Type B pancreatic cell (in vitro differentiated cells): ENCODE measurements around the gene CAGE1. TPM values are rescaled to one million over a fixed set of nuclear protein-coding genes. Genes with fewer than 3 reads are reported as not detected.

Source experiments
- DNase-seq: peaks from one replicate; pipeline ENCODE4 v3.0.0; 2021; ENCODE audit warnings: mixed read lengths; ENCODE audit not compliant: unreplicated experiment; ENCODE audit errors: extremely low spot score
- H3K27ac Mint-ChIP-seq: 2 replicates; pipeline ENCODE4 v1.8.0; 2021; ENCODE audit warnings: mild to moderate bottlenecking, mixed read lengths
- H3K27me3 Mint-ChIP-seq: 2 replicates; pipeline ENCODE4 v1.8.0; 2021; ENCODE audit warnings: mixed read lengths
- H3K36me3 Mint-ChIP-seq: 2 replicates; pipeline ENCODE4 v1.8.0; 2021; ENCODE audit warnings: mixed read lengths
- H3K4me1 Mint-ChIP-seq: one replicate; pipeline ENCODE4 v1.8.0; 2021; ENCODE audit warnings: mixed read lengths; ENCODE audit not compliant: unreplicated experiment
- H3K4me3 Mint-ChIP-seq: 2 replicates; pipeline ENCODE4 v1.8.0; 2021; ENCODE audit warnings: mild to moderate bottlenecking, mixed read lengths
- H3K9me3 Mint-ChIP-seq: 2 replicates; pipeline ENCODE4 v1.8.0; 2021; ENCODE audit warnings: mixed read lengths
- total RNA-seq: library from RNA; stranded (reverse); gene quantifications from 2 replicates; pipeline ENCODE4 v1.2.1, GENCODE V29; 2021; ENCODE audit warnings: low replicate concordance
- TF ChIP-seq, protein P1 (sequence below): fragments of 200-600 bp; sonication (generic); conservative IDR thresholded peaks from 2 replicates; pipeline ENCODE4 v1.5.0; 2021; ENCODE audit warnings: antibody characterized with exemption, mild to moderate bottlenecking

The CAGE1 gene
- total RNA-seq, 1 donor from 2014 or later: 0.19 TPM

DNA sequence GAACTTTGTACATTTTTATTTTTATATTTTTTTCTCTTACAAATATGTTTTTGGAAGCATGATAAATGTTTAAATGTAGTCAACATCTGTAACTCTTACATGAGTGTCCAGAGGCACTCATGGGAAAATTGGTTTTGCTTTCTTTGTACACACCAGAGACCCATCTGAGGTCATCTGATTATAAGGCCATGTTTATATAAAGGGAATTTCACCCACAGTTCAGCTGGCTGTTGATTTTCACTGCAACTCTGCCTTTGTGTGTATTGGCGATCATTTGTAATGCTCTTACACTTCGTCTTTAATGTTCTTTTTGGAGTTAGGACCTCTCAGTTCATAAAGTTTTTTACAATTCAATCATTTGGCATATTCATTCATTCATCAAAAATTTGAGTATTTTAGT, 28.1 kb upstream of the CAGE1 start:
- Mint-ChIP-seq H3K4me1 (peaks cover 23% of the 10 kb centered on the region), H3K27ac (peak overlapping the region; percentile 77), H3K9me3 (no peaks in the 10 kb centered on the region), H3K4me3 (peak overlapping the region; percentile 52), H3K27me3 (no peaks in the 10 kb centered on the region), H3K36me3 (peaks cover 33% of the 10 kb centered on the region)
- TF ChIP-seq, protein P1, sequence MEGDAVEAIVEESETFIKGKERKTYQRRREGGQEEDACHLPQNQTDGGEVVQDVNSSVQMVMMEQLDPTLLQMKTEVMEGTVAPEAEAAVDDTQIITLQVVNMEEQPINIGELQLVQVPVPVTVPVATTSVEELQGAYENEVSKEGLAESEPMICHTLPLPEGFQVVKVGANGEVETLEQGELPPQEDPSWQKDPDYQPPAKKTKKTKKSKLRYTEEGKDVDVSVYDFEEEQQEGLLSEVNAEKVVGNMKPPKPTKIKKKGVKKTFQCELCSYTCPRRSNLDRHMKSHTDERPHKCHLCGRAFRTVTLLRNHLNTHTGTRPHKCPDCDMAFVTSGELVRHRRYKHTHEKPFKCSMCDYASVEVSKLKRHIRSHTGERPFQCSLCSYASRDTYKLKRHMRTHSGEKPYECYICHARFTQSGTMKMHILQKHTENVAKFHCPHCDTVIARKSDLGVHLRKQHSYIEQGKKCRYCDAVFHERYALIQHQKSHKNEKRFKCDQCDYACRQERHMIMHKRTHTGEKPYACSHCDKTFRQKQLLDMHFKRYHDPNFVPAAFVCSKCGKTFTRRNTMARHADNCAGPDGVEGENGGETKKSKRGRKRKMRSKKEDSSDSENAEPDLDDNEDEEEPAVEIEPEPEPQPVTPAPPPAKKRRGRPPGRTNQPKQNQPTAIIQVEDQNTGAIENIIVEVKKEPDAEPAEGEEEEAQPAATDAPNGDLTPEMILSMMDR: no peak
- no peak for DNase-seq

DNA sequence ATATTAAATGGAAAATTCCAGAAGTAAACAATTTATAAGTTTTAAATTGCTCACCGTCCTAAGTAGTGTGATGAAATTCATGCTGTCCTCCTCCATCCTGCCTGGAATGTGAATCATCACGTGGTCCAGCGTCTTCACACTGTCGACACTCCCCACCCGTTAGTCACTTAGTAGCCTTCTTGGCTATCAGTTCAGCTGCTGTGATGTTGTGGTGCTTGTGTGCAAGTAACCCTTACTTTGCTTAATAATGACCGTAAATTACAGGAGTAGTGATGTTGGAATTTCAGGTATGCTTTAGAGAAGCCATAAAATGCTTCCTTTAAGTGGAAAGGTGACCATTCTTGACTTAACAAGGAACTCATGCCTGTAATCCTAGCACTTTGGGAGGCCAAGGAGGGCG, 25.3 kb upstream of the CAGE1 start:
- no peak for DNase-seq
- H3K36me3 Mint-ChIP-seq: peaks cover 47% of the 10 kb centered on the region
- no peaks in the 10 kb centered on the region for H3K9me3 Mint-ChIP-seq
- no peak overlapping the region for H3K4me3 Mint-ChIP-seq
- TF ChIP-seq, protein P1: no peak
- peak overlapping the region; percentile 88 for H3K27ac Mint-ChIP-seq
- H3K4me1 Mint-ChIP-seq: peaks cover 23% of the 10 kb centered on the region
- no peaks in the 10 kb centered on the region for H3K27me3 Mint-ChIP-seq

DNA sequence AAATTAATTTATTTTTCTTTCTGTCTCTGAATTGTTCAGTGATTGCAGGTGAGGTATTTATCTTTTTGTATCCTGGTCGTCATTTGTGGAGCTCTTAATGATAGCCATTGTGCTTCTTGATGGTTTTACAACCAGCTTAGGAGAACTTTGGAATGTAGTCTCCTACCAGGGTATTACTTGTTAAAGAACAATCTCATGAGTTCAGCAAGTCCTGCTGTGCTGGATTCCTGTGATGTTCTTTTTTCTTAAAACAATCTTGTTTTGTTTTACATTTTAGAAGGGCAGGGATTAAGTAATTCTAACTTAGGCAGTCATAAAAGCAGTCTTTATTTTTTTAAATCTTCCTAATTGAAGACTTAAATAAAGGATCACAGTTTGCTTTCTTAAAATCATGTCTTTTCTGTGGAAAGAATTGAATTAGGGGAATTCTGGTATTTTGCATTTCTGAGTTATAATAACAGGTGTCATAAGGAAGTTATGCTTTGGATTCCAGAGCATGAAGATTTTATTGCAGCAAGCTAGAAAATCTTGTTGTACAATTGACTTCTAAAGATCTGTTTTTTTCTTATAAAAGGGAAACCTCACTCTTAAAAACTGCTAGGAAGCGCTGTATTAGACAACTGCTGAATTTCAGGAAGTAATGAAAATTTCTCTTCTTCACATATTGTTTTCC, 23.7 kb upstream of the CAGE1 start:
- TF ChIP-seq, protein P1: no peak
- H3K4me1 Mint-ChIP-seq: peaks cover 14% of the 10 kb centered on the region
- peak overlapping the region; percentile 88 for H3K27ac Mint-ChIP-seq
- DNase-seq: no peak
- peaks cover 47% of the 10 kb centered on the region for H3K36me3 Mint-ChIP-seq
- H3K4me3 Mint-ChIP-seq: peak overlapping the region; percentile 5
- H3K9me3 Mint-ChIP-seq: no peaks in the 10 kb centered on the region
- no peaks in the 10 kb centered on the region for H3K27me3 Mint-ChIP-seq

DNA sequence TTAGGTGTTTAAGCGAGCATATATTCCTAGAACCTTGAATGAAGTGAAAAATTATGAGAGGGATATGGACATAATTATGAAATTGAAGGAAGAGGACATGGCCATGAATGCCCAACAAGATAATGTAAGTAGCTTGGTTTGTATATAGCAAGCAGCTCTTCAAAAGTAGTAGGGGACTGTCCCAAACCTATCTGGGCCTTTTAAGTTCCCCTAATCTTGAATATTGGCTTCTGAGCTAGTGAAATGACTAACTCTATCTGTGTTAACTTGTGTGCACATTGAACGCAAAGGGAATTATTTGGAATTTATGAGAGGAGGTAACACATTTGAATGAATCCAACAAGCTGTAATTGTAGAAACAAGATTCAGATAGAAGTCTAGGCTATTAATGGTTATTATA, 21.8 kb upstream of the CAGE1 start:
- Mint-ChIP-seq H3K36me3 (peaks cover 52% of the 10 kb centered on the region), H3K4me1 (peaks cover 5% of the 10 kb centered on the region), H3K27ac (no peak overlapping the region)

DNA sequence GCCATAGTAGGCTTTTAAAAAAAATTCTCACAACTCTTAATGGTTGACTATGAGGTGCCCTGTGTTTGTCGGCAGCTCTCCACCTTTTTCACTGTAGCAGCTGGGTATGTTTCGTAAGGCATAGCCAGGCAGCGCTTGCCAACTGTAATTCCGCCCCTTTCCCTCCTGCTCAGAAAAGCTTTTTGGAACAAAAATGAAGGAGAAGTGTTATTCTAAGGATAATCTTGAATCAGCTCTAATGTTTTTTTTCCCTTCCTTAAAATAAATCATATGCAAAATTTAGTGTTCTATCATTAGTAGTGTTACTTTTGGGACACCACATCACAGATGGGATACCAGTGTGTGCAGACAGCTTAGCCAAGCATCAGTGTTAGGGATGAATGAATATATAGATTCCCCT, 21.3 kb upstream of the CAGE1 start:
- Mint-ChIP-seq H3K9me3 (no peaks in the 10 kb centered on the region), H3K4me1 (peaks cover 5% of the 10 kb centered on the region), H3K27me3 (no peaks in the 10 kb centered on the region), H3K4me3 (no peak overlapping the region), H3K36me3 (peaks cover 55% of the 10 kb centered on the region), H3K27ac (no peak overlapping the region)
- no peak for DNase-seq
- TF ChIP-seq, protein P1: no peak

More for the DNA sequence above, 21.8 kb upstream of the CAGE1 start:
- TF ChIP-seq, protein P1: no peak
- no peak overlapping the region for H3K4me3 Mint-ChIP-seq
- H3K9me3 Mint-ChIP-seq: no peaks in the 10 kb centered on the region
- DNase-seq: no peak
- no peaks in the 10 kb centered on the region for H3K27me3 Mint-ChIP-seq

DNA sequence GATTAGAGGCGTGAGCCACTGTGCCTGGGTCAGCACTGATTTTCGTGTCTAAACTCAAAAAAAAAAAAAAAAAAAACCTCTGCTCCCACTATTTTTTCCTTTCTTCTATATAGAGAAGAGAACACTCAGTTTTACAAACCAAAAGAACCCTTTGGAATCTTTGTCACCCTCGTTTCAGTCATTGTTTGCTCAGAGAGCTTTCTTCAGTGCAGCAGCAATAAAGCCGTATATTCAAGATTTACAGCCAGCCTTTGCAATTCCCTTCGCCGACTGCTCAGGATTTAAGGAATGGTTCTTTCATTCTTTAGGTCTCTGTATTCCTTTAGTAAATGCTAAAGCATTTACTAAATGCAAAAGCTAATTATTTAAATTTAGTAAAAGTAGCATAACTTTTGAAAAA, 20.2 kb upstream of the CAGE1 start:
- no peak overlapping the region for H3K27ac Mint-ChIP-seq
- H3K9me3 Mint-ChIP-seq: no peaks in the 10 kb centered on the region
- no peaks in the 10 kb centered on the region for H3K27me3 Mint-ChIP-seq
- H3K36me3 Mint-ChIP-seq: peaks cover 57% of the 10 kb centered on the region
- no peak for DNase-seq
- peaks cover 5% of the 10 kb centered on the region for H3K4me1 Mint-ChIP-seq
- H3K4me3 Mint-ChIP-seq: no peak overlapping the region
- TF ChIP-seq, protein P1: no peak
